ENCODE measurements around the gene TRPM5. TPM values are rescaled to one million over a fixed set of nuclear protein-coding genes. Genes with fewer than 3 reads are reported as not detected.

The TRPM5 gene
- total and polyA plus RNA-seq, 2 donors (not counting 1 experiment from before 2014, with no cell fraction given), result 0.03 TPM; not detected in 1

DNA sequence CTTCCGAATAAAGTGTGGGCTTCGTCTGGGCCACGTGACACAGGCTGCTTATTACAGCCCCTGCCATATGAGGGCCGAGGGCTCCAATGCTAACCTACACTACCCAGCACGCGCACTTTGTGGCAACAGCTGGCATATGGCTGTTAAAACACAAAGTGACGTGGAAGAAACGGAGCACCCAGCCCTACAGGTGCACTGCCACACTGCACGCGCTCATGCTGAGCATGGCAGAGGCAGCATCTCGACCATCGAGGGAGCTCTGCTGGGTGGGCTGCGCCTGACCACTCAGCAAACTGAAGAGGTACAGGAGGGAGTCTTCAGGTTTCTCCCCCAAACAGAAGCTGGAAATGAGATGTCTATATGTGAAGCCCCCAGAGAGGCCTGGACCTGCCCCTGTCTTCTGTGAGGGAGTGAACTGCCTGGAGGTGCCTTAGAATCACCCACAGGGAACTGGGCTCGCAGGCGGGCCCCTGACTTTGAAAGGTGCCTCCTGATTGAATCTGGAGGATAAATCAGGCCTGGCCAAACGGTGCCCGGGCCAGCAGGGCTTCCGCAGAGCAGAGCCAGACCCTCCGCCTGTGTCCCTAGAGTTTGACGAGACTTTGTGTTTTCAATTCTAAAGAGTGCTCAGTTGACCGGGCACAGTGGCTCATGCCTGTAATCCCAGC, 25.5 kb downstream of the TRPM5 start:
- DNase-seq (no peak), ATAC-seq (ENCODE audit: low read depth) (no peak)
- no peaks in the 10 kb centered on the region for H3K27me3 Mint-ChIP-seq
- Histone ChIP-seq H3K4me2 (replicated peaks; ENCODE audit: low read depth, low read length, poor library complexity, severe bottlenecking) (no peak overlapping the region), H2AFZ (ENCODE audit: insufficient read depth, low read depth, low read length, poor library complexity, severe bottlenecking) (no peak overlapping the region), H3K27me3 (replicated peaks in 1 of 4; ENCODE audit: control extremely low read depth in 1 of 4, control insufficient read depth in 3 of 4, insufficient read depth in 4 of 4, low read length in 3 of 4) (peaks cover 0 to 3% (median 0%) of the 10 kb centered on the region in 4 experiments), H3K36me3 (replicated peaks in 1 of 2; ENCODE audit: control extremely low read depth in 1 of 2, control insufficient read depth in 1 of 2, extremely low read depth in 1 of 2, insufficient read depth in 2 of 2, low read length in 1 of 2) (no peaks in the 10 kb centered on the region), H3K27ac (ENCODE audit: low read length in 2 of 2) (no peak overlapping the region), H4K20me1 (ENCODE audit: control insufficient read depth, insufficient read depth, low read length, poor library complexity, severe bottlenecking) (no peaks in the 10 kb centered on the region), H3K9me3 (ENCODE audit: control extremely low read depth in 1 of 3, control insufficient read depth in 2 of 3, insufficient read depth in 1 of 3, low read length in 2 of 3) (peaks cover 0 to 2% (median 0%) of the 10 kb centered on the region in 3 donors), H3K4me3 (ENCODE audit: control extremely low read depth in 1 of 5, extremely low read depth in 1 of 5, insufficient read depth in 1 of 5, low read depth in 2 of 5, low read length in 4 of 5) (no peak overlapping the region), H3K9ac (ENCODE audit: low read length) (no peak overlapping the region), H3K79me2 (ENCODE audit: control insufficient read depth, insufficient read depth, low read length) (no peaks in the 10 kb centered on the region), H3K4me1 (ENCODE audit: control insufficient read depth in 2 of 2, insufficient read depth in 2 of 2, low read length in 2 of 2) (peaks cover 5 to 15% of the 10 kb centered on the region in 2 donors)
- POLR2A ChIA-PET, result interaction anchor here (1.1 to 2.5 kb wide), 3 partner anchors 18 to 116 kb away, joined by 3 to 22 read pairs (median 18); partner anchors contain the start of genes C11orf21, TSPAN32 and TSSC4
- TF ChIP-seq, protein P1, sequence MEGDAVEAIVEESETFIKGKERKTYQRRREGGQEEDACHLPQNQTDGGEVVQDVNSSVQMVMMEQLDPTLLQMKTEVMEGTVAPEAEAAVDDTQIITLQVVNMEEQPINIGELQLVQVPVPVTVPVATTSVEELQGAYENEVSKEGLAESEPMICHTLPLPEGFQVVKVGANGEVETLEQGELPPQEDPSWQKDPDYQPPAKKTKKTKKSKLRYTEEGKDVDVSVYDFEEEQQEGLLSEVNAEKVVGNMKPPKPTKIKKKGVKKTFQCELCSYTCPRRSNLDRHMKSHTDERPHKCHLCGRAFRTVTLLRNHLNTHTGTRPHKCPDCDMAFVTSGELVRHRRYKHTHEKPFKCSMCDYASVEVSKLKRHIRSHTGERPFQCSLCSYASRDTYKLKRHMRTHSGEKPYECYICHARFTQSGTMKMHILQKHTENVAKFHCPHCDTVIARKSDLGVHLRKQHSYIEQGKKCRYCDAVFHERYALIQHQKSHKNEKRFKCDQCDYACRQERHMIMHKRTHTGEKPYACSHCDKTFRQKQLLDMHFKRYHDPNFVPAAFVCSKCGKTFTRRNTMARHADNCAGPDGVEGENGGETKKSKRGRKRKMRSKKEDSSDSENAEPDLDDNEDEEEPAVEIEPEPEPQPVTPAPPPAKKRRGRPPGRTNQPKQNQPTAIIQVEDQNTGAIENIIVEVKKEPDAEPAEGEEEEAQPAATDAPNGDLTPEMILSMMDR (IDR thresholded peaks at IDR 0.05), result no peak
- no peak for TF ChIP-seq EZH2 (IDR thresholded peaks at IDR 0.05; ENCODE audit: borderline replicate concordance, insufficient read depth, low read depth, low read length, poor library complexity, severe bottlenecking)
- intact Hi-C loops (cut with micrococcal nuclease), result loop anchor here (1.0 kb wide), 2 partner anchors 19 to 81 kb away; partner anchors contain the start of gene TSSC4
- no peak overlapping the region for H3K4me3 Mint-ChIP-seq
- 79% methylated on average over 20 of the region's 21 CpGs for WGBS (ENCODE audit: insufficient coverage)
- H3K9me3 Mint-ChIP-seq (ENCODE audit: insufficient read depth), result no peaks in the 10 kb centered on the region
- H3K4me1 Mint-ChIP-seq, result peaks cover 3% of the 10 kb centered on the region
- CTCF ChIA-PET, result interaction anchor here (0.6 to 11.1 kb wide), 30 partner anchors 10 to 992 kb away, joined by 3 to 583 read pairs (median 4); partner anchors contain the start of genes C11orf21, CD81, TSPAN32 and TSSC4
- H3K27ac Mint-ChIP-seq, result peak overlapping the region; percentile 10
